Esophagus muscularis mucosa (tissue), 4 donors: ENCODE data around the gene LARP1B.

Experiments used
- CTCF ChIP-seq, 3 experiments: fragments of 200-600 bp in 2 of 3; fragments of 450-650 bp in 1 of 3; sonication (generic) in 2 of 3; IDR thresholded peaks; one replicate each; pipeline ENCODE4 v1.5.1; 2017 to 2019; ENCODE audit warnings: antibody characterized with exemption in 3 of 3, mild to moderate bottlenecking in 2 of 3, moderate library complexity in 1 of 3
- EP300 ChIP-seq: sonication (generic); formaldehyde crosslinking; IDR thresholded peaks from one replicate; pipeline ENCODE4 v1.6.1; 2017; ENCODE audit warnings: antibody characterized with exemption
- POLR2A ChIP-seq: fragments of 450-650 bp; IDR thresholded peaks from one replicate; pipeline ENCODE4 v1.6.1; 2017; ENCODE audit warnings: antibody characterized with exemption, moderate library complexity, mild to moderate bottlenecking, low read depth

DNA sequence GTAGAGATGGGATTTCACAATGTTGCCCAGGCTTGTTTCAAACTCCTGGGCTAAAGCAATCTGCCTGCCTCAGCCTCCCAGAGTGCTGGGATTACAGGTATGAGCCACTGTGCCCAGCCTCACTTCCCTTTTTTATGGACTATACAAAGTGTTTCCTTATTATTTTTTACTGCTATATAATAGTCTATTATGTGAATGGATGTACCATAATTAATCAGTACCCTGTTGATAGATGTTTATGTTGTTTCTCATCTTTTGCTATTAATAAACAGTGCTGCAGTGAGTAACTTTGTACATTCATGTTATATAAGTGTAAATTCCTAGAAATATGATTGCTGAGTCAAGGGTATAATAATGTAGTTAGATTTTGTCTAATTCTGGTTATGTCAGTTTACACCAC is 35.8 kb upstream of the LARP1B start:
- no peak for TF ChIP-seq CTCF (IDR thresholded peaks at IDR 0.05)
- no peak for TF ChIP-seq POLR2A
- TF ChIP-seq EP300 = no peak
